OCI-LY3 (cell line): ENCODE measurements around the gene IL20RA.

Experiments used
- H2AFZ ChIP-seq: fragments of 200-600, 300-600 bp; shearing (Covaris generic); 2 replicates; pipeline ENCODE4 v1.6.0; 2014; ENCODE audit warnings: antibody characterized with exemption, low read depth, low read length
- H3K27ac ChIP-seq: fragments of 200-600, 300-600 bp; sonication (generic); 2 replicates; pipeline ENCODE4 v1.5.1; 2014; ENCODE audit warnings: mild to moderate bottlenecking, low read length, moderate library complexity, mixed read lengths
- H3K27me3 ChIP-seq: fragments of 200-600, 300-600 bp; sonication (generic); 2 replicates; pipeline ENCODE4 v1.6.1; 2014; ENCODE audit warnings: low read depth, low read length, mixed read lengths
- H3K36me3 ChIP-seq: fragments of 200-600, 300-600 bp; sonication (generic); replicated peaks from 2 replicates; pipeline ENCODE3; 2014; ENCODE audit warnings: low read depth, low read length, mixed read lengths
- H3K4me1 ChIP-seq: fragments of 300-600, 200-600 bp; sonication (generic); 2 replicates; pipeline ENCODE4 v1.6.1; 2014; ENCODE audit warnings: low read length, mixed read lengths
- H3K4me2 ChIP-seq: fragments of 200-600, 300-600 bp; sonication (generic); 2 replicates; pipeline ENCODE4 v1.6.1; 2014; ENCODE audit warnings: low read length, mixed read lengths
- H3K4me3 ChIP-seq: fragments of 300-600, 200-600 bp; sonication (generic); 2 replicates; pipeline ENCODE4 v1.5.1; 2014; ENCODE audit warnings: antibody characterized with exemption, mild to moderate bottlenecking, low read length, moderate library complexity
- H3K79me2 ChIP-seq: fragments of 300-600, 200-600 bp; shearing (Covaris generic); 2 replicates; pipeline ENCODE4 v1.6.1; 2014; ENCODE audit warnings: mild to moderate bottlenecking, low read length, mixed read lengths
- H3K9ac ChIP-seq: fragments of 300-600, 200-600 bp; shearing (Covaris generic); 2 replicates; pipeline ENCODE4 v1.6.0; 2014; ENCODE audit warnings: mild to moderate bottlenecking, low read length, moderate library complexity
- H3K9me3 ChIP-seq: fragments of 200-600, 300-600 bp; shearing (Covaris generic); 2 replicates; pipeline ENCODE4 v1.6.1; 2014; ENCODE audit warnings: low read length, mixed read lengths; ENCODE audit not compliant: insufficient read depth
- H4K20me1 ChIP-seq: fragments of 200-600, 300-600 bp; sonication (generic); 2 replicates; pipeline ENCODE4 v1.6.1; 2016; ENCODE audit warnings: low read length, mixed read lengths; ENCODE audit not compliant: insufficient read depth
- EZH2phosphoT487 ChIP-seq: fragments of 200-600 bp; shearing (Covaris generic); IDR thresholded peaks from 2 replicates; pipeline ENCODE4 v1.6.1; 2018; ENCODE audit warnings: antibody characterized with exemption, mixed run types, low read depth
- TF ChIP-seq, protein P1 (sequence below): fragments of 200-600, 300-600 bp; sonication (generic); IDR thresholded peaks from 2 replicates; pipeline ENCODE4 v1.5.1; 2014; ENCODE audit warnings: antibody characterized with exemption, low read length, low read depth

IL20RA gene

DNA sequence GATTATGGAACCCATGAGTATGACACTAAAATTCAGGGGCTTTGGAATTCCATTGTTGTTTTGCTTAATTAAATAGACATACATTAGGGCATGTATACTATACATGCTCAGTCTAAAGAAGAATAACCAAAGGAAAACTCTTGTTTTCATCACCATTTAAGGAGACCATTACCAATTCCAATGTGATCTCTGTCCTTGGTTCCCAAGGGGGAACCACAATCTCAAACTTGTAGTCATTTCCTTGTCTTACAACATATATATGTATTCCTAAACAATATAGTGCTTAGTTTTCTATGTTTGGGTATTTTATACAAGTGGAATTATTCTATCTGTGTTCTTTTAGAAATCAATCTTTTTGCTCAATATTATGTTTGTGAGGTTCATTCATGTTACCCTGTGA is 49.2 kb downstream of the IL20RA start:
- Histone ChIP-seq H3K27ac (no peak overlapping the region), H4K20me1 (no peaks in the 10 kb centered on the region), H3K36me3 (no peaks in the 10 kb centered on the region), H3K4me3 (no peak overlapping the region), H3K79me2 (no peaks in the 10 kb centered on the region), H2AFZ (no peak overlapping the region), H3K4me2 (no peak overlapping the region), H3K27me3 (no peaks in the 10 kb centered on the region), H3K9ac (no peak overlapping the region), H3K9me3 (no peaks in the 10 kb centered on the region), H3K4me1 (peaks cover 8% of the 10 kb centered on the region)
- TF ChIP-seq EZH2phosphoT487 = no peak
- TF ChIP-seq, protein P1, sequence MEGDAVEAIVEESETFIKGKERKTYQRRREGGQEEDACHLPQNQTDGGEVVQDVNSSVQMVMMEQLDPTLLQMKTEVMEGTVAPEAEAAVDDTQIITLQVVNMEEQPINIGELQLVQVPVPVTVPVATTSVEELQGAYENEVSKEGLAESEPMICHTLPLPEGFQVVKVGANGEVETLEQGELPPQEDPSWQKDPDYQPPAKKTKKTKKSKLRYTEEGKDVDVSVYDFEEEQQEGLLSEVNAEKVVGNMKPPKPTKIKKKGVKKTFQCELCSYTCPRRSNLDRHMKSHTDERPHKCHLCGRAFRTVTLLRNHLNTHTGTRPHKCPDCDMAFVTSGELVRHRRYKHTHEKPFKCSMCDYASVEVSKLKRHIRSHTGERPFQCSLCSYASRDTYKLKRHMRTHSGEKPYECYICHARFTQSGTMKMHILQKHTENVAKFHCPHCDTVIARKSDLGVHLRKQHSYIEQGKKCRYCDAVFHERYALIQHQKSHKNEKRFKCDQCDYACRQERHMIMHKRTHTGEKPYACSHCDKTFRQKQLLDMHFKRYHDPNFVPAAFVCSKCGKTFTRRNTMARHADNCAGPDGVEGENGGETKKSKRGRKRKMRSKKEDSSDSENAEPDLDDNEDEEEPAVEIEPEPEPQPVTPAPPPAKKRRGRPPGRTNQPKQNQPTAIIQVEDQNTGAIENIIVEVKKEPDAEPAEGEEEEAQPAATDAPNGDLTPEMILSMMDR = no peak

GRCh38 chr6:136994782-136995181 is 50.0 kb downstream of the IL20RA start:
- Histone ChIP-seq H4K20me1 (no peaks in the 10 kb centered on the region), H3K9me3 (no peaks in the 10 kb centered on the region), H3K27ac (no peak overlapping the region), H3K4me1 (peaks cover 8% of the 10 kb centered on the region), H3K4me3 (no peak overlapping the region), H3K79me2 (no peaks in the 10 kb centered on the region), H3K4me2 (no peak overlapping the region), H3K36me3 (no peaks in the 10 kb centered on the region), H3K27me3 (no peaks in the 10 kb centered on the region), H3K9ac (no peak overlapping the region), H2AFZ (no peak overlapping the region)
- TF ChIP-seq EZH2phosphoT487 = no peak
- TF ChIP-seq, protein P1 = no peak

DNA sequence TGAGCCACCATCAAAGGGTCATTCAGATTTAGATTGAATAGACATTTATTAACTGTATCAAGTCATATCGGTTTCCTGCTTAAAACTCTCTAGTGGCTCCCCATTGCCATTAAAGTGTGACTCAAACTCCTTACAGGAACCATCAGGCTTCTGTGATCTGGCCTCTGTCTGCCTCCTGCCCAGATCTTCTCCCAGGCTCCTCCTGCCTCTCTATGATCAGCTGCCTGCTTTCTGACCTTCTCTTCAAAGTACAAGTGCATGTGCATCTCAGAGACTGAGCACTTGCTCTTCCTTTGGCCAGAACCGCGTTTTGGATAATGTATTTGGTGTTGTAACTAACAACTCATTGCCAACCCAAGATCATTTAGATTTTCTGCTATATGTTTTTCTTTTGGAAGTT is 52.7 kb downstream of the IL20RA start:
- H3K4me1 ChIP-seq = peaks cover 7% of the 10 kb centered on the region
- no peak overlapping the region for H3K27ac ChIP-seq
- no peak overlapping the region for H3K4me2 ChIP-seq

DNA sequence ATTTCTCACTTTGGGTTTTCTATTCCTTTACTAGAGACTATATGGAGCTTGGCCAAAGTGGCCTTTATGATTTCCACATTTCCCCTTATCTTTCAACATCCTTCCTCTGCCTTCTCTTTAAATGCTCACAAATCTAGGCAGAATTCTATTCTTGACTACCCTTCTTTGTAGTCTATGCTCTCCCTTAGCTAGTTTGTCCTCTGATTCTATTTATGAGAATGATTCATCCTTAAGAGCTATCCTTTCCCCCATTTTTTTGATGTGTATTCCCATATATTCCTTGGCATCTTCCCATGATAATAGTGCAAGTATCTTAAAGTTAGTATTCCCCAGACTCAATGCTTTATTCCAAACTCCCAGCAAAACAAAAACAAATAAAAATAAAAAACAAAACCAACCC is 53.1 kb downstream of the IL20RA start:
- Histone ChIP-seq H3K27me3 (peaks cover 2% of the 10 kb centered on the region; the same call in 1 of the 2 replicates), H3K36me3 (no peaks in the 10 kb centered on the region), H3K79me2 (no peaks in the 10 kb centered on the region), H3K4me2 (no peak overlapping the region), H2AFZ (no peak overlapping the region), H3K4me3 (no peak overlapping the region), H3K4me1 (peaks cover 2% of the 10 kb centered on the region), H3K27ac (no peak overlapping the region), H3K9me3 (no peaks in the 10 kb centered on the region), H3K9ac (no peak overlapping the region), H4K20me1 (no peaks in the 10 kb centered on the region)
- no peak for TF ChIP-seq EZH2phosphoT487
- TF ChIP-seq, protein P1 = no peak

More for the DNA sequence above, 52.7 kb downstream of the IL20RA start:
- Histone ChIP-seq H3K79me2 (no peaks in the 10 kb centered on the region), H3K36me3 (no peaks in the 10 kb centered on the region), H3K9ac (no peak overlapping the region), H3K4me3 (no peak overlapping the region), H3K27me3 (peaks cover 2% of the 10 kb centered on the region; the same call in 1 of the 2 replicates), H2AFZ (no peak overlapping the region), H3K9me3 (no peaks in the 10 kb centered on the region), H4K20me1 (no peaks in the 10 kb centered on the region)
- TF ChIP-seq, protein P1 = no peak
- no peak for TF ChIP-seq EZH2phosphoT487
